Measurements from ENCODE around the gene GALNT3. TPM values are rescaled to one million over a fixed set of nuclear protein-coding genes. Genes with fewer than 3 reads are reported as not detected.

The GALNT3 gene
- total and polyA plus RNA-seq, 5 donors: 0.24 to 0.59 (median 0.31) TPM

DNA sequence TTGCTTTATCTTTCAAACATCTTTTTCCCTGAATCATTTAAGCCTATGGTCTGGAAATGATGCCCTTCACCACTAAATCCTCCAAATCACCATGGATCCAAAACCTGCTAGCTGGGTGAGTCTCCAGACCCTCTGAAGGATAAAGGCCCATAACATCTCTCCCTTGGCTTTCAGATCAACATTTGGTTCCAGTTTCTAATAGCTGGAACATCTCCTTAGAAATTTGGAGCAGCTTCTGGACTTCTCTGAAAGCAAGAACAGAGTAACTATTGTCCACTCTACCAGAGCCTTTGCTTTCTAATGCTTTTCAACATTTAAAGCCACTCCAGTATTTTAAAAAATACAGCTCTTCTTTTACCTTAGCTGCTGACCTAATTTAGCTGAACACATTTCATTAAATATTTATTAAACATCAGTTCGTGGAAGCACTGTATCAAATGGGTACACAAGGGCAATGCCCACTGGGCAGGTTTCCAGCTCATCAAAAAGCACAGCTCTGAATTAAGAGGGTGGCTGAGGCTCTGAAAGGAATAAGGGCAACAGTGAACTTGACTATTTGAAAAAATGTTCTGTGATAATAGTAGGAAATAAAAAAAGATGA is 75.3 kb downstream of the GALNT3 start:
- Histone ChIP-seq H3K27me3 (ENCODE audit: control insufficient read depth, insufficient read depth) (no peaks in the 10 kb centered on the region), H3K4me3 (ENCODE audit: low read length) (no peak overlapping the region), H3K4me1 (ENCODE audit: control insufficient read depth, insufficient read depth, low read length) (no peaks in the 10 kb centered on the region), H3K9me3 (ENCODE audit: control insufficient read depth, low read length) (no peaks in the 10 kb centered on the region), H3K27ac (ENCODE audit: low read length) (no peak overlapping the region)
- ATAC-seq (no peak), DNase-seq (no peak)
- intact Hi-C loops (cut with DNase I): no loop called here
- WGBS: 53% methylated on average over 1 of the region's 1 CpG

DNA sequence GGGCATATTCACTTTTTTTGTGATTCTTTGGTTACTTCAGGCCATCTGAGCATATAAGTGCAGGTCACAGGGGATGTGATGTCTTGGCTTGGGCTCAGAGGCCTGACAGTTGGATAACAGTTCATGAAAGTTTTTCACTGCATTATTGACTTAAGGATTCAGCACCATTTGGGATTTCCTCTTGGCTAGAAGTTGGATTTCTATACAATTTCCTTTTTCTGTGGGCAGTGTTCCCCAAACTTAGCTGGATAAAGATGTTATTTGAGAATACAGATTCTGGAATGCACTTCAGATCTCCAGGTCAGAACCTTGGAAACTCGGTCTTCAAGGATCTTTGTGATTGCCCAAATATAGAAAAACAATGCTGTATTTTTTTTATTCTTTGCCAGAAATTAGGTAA is 78.0 kb downstream of the GALNT3 start:
- Histone ChIP-seq H3K27me3 (ENCODE audit: control insufficient read depth, insufficient read depth) (no peaks in the 10 kb centered on the region), H3K4me1 (ENCODE audit: control insufficient read depth, insufficient read depth, low read length) (no peaks in the 10 kb centered on the region), H3K4me3 (ENCODE audit: low read length) (no peak overlapping the region), H3K27ac (ENCODE audit: low read length) (no peak overlapping the region), H3K9me3 (ENCODE audit: control insufficient read depth, low read length) (no peaks in the 10 kb centered on the region)
- ATAC-seq (no peak), DNase-seq (no peak)
- intact Hi-C loops (cut with DNase I): no loop called here
- WGBS: 40% methylated on average over 1 of the region's 1 CpG

DNA sequence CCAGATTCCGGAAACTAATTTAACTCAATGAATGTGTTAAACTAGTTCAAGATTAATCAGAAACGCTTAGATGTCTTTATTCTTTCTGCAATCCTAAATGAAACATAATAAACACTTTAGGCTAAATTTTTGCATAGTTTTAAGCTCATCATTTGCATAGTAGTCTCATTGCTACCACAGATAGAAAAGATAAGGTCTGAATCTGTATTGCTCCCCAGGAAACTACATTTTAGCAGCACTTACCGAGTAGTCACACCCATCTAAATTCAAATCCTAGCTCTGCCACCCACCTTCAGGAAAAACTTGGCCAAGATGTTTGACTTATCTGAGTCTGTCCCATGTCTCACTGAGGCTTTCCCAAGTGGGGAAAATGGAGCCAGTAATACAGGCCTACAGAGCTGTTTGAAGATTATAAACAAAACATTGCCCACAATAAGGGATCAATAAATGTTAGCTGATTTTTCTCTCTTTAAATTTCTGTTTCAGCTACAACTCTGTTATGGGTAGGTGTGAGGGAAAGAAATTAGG is 87.0 kb downstream of the GALNT3 start:
- Histone ChIP-seq H3K27ac (ENCODE audit: low read length) (no peak overlapping the region), H3K4me3 (ENCODE audit: low read length) (no peak overlapping the region), H3K27me3 (ENCODE audit: control insufficient read depth, insufficient read depth) (no peaks in the 10 kb centered on the region), H3K9me3 (ENCODE audit: control insufficient read depth, low read length) (no peaks in the 10 kb centered on the region), H3K4me1 (ENCODE audit: control insufficient read depth, insufficient read depth, low read length) (no peaks in the 10 kb centered on the region)
- 73% methylated on average over 3 of the region's 3 CpGs for WGBS
- intact Hi-C loops (cut with DNase I): no loop called here
- no peak for DNase-seq
- no peak for ATAC-seq

DNA sequence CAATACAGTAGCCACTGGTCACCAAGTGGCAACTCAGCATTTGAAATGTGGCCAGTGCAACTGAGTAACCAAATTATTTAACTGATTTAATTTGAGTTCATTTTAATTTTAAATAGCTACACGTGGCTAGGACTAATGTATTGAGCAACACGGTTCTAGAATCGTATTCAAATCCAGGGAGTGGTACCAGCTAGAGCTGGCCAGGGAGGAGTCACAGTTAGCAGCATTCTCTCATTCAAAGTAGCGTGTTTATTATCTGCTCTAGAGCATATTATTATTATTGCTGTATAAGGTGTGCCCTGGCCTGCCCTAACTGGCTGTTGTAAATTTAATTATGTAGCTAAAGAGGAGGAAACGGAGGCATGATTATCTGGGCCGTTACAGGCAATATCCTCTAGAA is 92.9 kb downstream of the GALNT3 start:
- ATAC-seq (no peak), DNase-seq (no peak)
- Histone ChIP-seq H3K9me3 (ENCODE audit: control insufficient read depth, low read length) (no peaks in the 10 kb centered on the region), H3K27me3 (ENCODE audit: control insufficient read depth, insufficient read depth) (no peaks in the 10 kb centered on the region), H3K27ac (ENCODE audit: low read length) (no peak overlapping the region), H3K4me3 (ENCODE audit: low read length) (no peak overlapping the region), H3K4me1 (ENCODE audit: control insufficient read depth, insufficient read depth, low read length) (no peaks in the 10 kb centered on the region)
- intact Hi-C loops (cut with DNase I): no loop called here
- 74% methylated on average over 6 of the region's 6 CpGs for WGBS

DNA sequence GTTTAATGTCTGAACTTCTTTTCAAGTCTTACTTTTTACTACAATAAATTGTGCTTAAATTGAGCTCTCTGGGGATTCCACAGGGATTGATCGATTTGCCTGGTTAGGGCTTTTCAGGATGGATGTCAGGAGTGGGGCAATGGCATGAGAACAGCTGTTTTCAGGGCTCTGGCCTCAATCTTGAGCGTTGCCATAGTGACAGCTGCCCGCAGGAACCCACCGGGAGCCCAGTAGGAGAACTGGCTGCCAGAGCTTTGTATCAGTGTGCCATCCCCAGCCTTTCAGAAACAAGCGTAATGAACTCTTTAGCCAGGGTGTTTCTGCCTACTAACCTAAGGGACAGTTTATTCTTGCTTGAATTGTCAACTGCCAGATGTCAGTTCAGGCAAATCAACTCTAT is 93.5 kb downstream of the GALNT3 start:
- WGBS: 68% methylated on average over 5 of the region's 5 CpGs
- Histone ChIP-seq H3K4me1 (ENCODE audit: control insufficient read depth, insufficient read depth, low read length) (no peaks in the 10 kb centered on the region), H3K9me3 (ENCODE audit: control insufficient read depth, low read length) (no peaks in the 10 kb centered on the region), H3K4me3 (ENCODE audit: low read length) (no peak overlapping the region), H3K27ac (ENCODE audit: low read length) (no peak overlapping the region), H3K27me3 (ENCODE audit: control insufficient read depth, insufficient read depth) (no peaks in the 10 kb centered on the region)
- DNase-seq: no peak
- no peak for ATAC-seq
- intact Hi-C loops (cut with DNase I): no loop called here

DNA sequence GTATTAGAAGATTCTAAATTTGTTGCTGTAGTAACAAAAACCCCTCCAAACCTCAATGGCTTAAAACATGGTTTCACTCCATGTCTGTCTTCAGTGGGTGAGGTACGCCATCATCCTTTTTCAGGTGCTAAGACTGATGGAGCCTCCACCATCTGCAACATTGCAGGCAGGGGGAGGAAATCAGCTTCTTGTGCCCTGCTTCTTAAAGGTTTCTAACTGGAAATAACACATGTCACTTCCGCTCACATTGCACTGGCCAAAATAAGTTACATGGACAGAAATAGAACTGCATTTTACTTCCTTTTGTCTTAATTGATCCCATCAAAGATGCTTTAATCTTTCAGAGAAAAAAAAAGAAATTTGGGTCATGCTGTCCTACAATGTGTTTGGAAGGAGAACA is 94.1 kb downstream of the GALNT3 start:
- H3K27ac ChIP-seq (ENCODE audit: low read length): no peak overlapping the region
- no peaks in the 10 kb centered on the region for H3K4me1 ChIP-seq (ENCODE audit: control insufficient read depth, insufficient read depth, low read length)
- ATAC-seq (no peak), DNase-seq (no peak)
- intact Hi-C loops (cut with DNase I): loop anchor here in 3 of 4 donors (2.0 to 5.0 kb wide), 2 partner anchors 298 to 299 kb away; no protein-coding TSS in a partner anchor
- WGBS: 71% methylated on average over 2 of the region's 2 CpGs
- no peaks in the 10 kb centered on the region for H3K27me3 ChIP-seq (ENCODE audit: control insufficient read depth, insufficient read depth)
- H3K4me3 ChIP-seq (ENCODE audit: low read length): no peak overlapping the region
- H3K9me3 ChIP-seq (ENCODE audit: control insufficient read depth, low read length): no peaks in the 10 kb centered on the region

DNA sequence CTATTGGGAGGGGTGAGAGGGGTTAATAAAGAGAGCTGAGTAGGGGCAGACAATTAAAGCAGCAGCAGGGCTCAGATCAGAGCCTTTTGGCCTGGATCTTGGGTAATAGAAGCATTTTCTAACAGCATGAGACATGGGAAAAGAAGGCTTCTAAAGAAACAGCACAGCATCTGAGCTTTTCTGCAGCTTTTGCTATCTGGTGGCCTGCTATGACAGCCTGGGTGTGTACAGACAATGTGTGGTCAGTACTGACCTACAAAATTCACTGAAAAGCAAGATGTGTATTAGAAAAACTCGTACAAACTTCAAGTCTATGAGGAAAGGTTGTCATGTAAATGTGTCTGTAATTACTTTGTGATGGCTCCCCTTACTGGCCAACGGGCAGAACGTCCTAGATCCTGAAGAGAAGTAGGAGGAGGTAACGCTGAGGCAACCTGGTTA is 95.6 kb downstream of the GALNT3 start:
- Histone ChIP-seq H3K4me1 (ENCODE audit: control insufficient read depth, insufficient read depth, low read length) (no peaks in the 10 kb centered on the region), H3K27me3 (ENCODE audit: control insufficient read depth, insufficient read depth) (no peaks in the 10 kb centered on the region), H3K27ac (ENCODE audit: low read length) (no peak overlapping the region), H3K4me3 (ENCODE audit: low read length) (no peak overlapping the region), H3K9me3 (ENCODE audit: control insufficient read depth, low read length) (no peaks in the 10 kb centered on the region)
- intact Hi-C loops (cut with DNase I): loop anchor here in 3 of 4 donors (2.0 to 5.0 kb wide), 2 partner anchors 296 to 298 kb away; no protein-coding TSS in a partner anchor
- ATAC-seq (peak; percentile 58 to 83), DNase-seq (peak in 2 of 3 donors; percentile 26 to 48)
- WGBS: 2% methylated on average over 4 of the region's 4 CpGs

DNA sequence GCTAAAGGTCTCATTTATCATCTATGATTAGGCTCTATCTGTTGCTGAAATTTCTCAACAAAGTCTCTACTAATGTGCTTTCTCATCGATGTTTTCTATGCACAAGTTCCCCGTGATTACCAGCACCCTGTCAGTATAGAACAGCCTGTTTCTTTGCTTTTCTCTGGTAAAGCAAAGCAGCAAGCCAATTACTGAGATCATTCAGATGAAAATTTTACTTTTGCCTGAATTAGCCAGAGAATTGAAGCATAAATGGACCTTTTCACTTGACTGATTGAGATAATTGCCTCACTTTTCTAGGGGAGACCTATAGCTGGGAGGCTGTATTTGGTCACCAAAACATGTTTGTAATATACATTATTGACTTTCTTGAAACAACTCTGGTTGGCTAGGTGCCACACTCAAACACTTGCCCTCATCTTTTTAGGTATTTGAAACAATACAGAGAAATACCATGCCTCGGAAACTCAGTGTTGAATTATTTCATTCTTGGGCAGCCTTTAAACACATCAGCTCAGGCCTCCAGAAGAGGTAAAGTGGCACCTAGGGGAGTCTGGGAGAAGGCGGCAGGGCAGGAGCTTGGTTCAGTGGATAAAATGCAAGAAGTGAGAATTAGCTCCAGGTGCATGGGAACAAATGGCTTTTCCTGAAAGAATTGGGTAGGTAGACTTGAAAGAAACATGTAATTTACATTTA is 96.2 kb downstream of the GALNT3 start:
- H3K4me1 ChIP-seq (ENCODE audit: control insufficient read depth, insufficient read depth, low read length): no peaks in the 10 kb centered on the region
- H3K27me3 ChIP-seq (ENCODE audit: control insufficient read depth, insufficient read depth): no peaks in the 10 kb centered on the region
- no peak for ATAC-seq
- H3K9me3 ChIP-seq (ENCODE audit: control insufficient read depth, low read length): no peaks in the 10 kb centered on the region
- H3K27ac ChIP-seq (ENCODE audit: low read length): no peak overlapping the region
- H3K4me3 ChIP-seq (ENCODE audit: low read length): no peak overlapping the region
- DNase-seq: no peak
- 91% methylated on average over 4 of the region's 4 CpGs for whole genome bisulfite sequencing
- intact Hi-C loops (cut with DNase I): loop anchor here in 3 of 4 donors (2.0 to 5.0 kb wide), 2 partner anchors 296 to 297 kb away; no protein-coding TSS in a partner anchor

Other genes with a start within 250 kb of the GALNT3 start
- gene TTC21B, start 159.5 kb upstream of the GALNT3 start, total RNA-seq: 10 to 100 TPM; 10.8 to 19.7 (median 16.7) TPM
- gene TTC21B, start 159.5 kb upstream of the GALNT3 start, polyA plus RNA-seq: 6.5 TPM